GM23338 (cell line): ENCODE measurements around the gene C5orf58. TPM values are rescaled to one million over a fixed set of nuclear protein-coding genes. Genes with fewer than 3 reads are reported as not detected.

ENCODE experiments used
- ATAC-seq: fragments of 200-7000 bp; cut with Tn5 transposase; 3 replicates; pipeline ENCODE4 v1.9.1; 2020
- DNase-seq: peaks from one replicate; pipeline ENCODE4 v3.0.0-alpha.2; 2015; ENCODE audit warnings: low spot score
- H2AFZ ChIP-seq: fragments of 200-600 bp; sonication (generic); 2 replicates; pipeline ENCODE4 v1.8.0; 2016; ENCODE audit warnings: antibody characterized with exemption, mild to moderate bottlenecking, moderate library complexity
- H3F3A ChIP-seq: fragments of 200-600 bp; sonication (generic); replicated peaks from 2 replicates; pipeline ENCODE4 v1.8.0; 2017; ENCODE audit warnings: antibody characterized with exemption, mixed run types, low read depth
- H3K27ac ChIP-seq: fragments of 200-600 bp; sonication (generic); 2 replicates; pipeline ENCODE4 v1.6.1; 2016; ENCODE audit warnings: low read depth
- H3K27me3 ChIP-seq: fragments of 200-600 bp; sonication (generic); 2 replicates; pipeline ENCODE4 v1.8.0; 2016; ENCODE audit warnings: mild to moderate bottlenecking, mixed run types, moderate library complexity; ENCODE audit not compliant: insufficient read depth
- H3K36me3 ChIP-seq: fragments of 200-600 bp; sonication (generic); 2 replicates; pipeline ENCODE4 v1.8.0; 2016; ENCODE audit warnings: mild to moderate bottlenecking; ENCODE audit not compliant: insufficient read depth
- H3K4me1 ChIP-seq: fragments of 200-600 bp; sonication (generic); 2 replicates; pipeline ENCODE4 v1.8.0; 2016; ENCODE audit warnings: mild to moderate bottlenecking, moderate library complexity; ENCODE audit not compliant: insufficient read depth
- H3K4me2 ChIP-seq: fragments of 200-600 bp; sonication (generic); 2 replicates; pipeline ENCODE4 v1.7.1; 2017; ENCODE audit warnings: mixed run types
- H3K4me3 ChIP-seq: fragments of 200-600 bp; sonication (generic); 2 replicates; pipeline ENCODE4 v1.6.1; 2016; ENCODE audit warnings: mixed run types
- H3K79me2 ChIP-seq: fragments of 200-600 bp; sonication (generic); replicated peaks from 2 replicates; pipeline ENCODE4 v1.8.0; 2017; ENCODE audit warnings: mild to moderate bottlenecking; ENCODE audit not compliant: insufficient read depth
- H3K9me2 ChIP-seq: fragments of 200-600 bp; sonication (generic); 2 replicates; pipeline ENCODE4 v1.8.0; 2017; ENCODE audit not compliant: insufficient read depth
- H4K20me1 ChIP-seq: fragments of 200-600 bp; sonication (generic); replicated peaks from 2 replicates; pipeline ENCODE4 v1.8.0; 2017; ENCODE audit warnings: mild to moderate bottlenecking; ENCODE audit not compliant: insufficient read depth
- H3K27ac Mint-ChIP-seq: 2 replicates; pipeline ENCODE4 v1.8.0; 2020; ENCODE audit warnings: inconsistent platforms, mild to moderate bottlenecking, moderate library complexity, mixed read lengths
- H3K27me3 Mint-ChIP-seq: 3 replicates; pipeline ENCODE4 v1.8.0; 2022; ENCODE audit warnings: low read depth, mild to moderate bottlenecking, moderate library complexity, mixed read lengths, inconsistent platforms; ENCODE audit not compliant: insufficient read depth, poor library complexity
- H3K36me3 Mint-ChIP-seq: 3 replicates; pipeline ENCODE4 v1.8.0; 2021; ENCODE audit warnings: low read depth, mild to moderate bottlenecking, inconsistent platforms, moderate library complexity, mixed read lengths
- H3K4me1 Mint-ChIP-seq: 3 replicates; pipeline ENCODE4 v1.8.0; 2020; ENCODE audit warnings: mild to moderate bottlenecking, inconsistent platforms, mixed read lengths
- H3K4me3 Mint-ChIP-seq: 3 replicates; pipeline ENCODE4 v1.8.0; 2021; ENCODE audit warnings: moderate library complexity, mild to moderate bottlenecking, inconsistent platforms, mixed read lengths
- H3K9me3 Mint-ChIP-seq: 3 replicates; pipeline ENCODE4 v1.8.0; 2020; ENCODE audit warnings: moderate library complexity, mild to moderate bottlenecking, inconsistent platforms, mixed read lengths
- CTCF ChIP-seq, 2 experiments: fragments of 200-600 bp in 1 of 2; sonication (generic) in 1 of 2; conservative IDR thresholded peaks; 2 replicates each; pipeline versions ENCODE4 v1.5.1 to v1.6.1; 2016 to 2017; ENCODE audit warnings: antibody characterized with exemption in 2 of 2, low read depth in 2 of 2, mild to moderate bottlenecking in 2 of 2, moderate library complexity in 1 of 2
- JUNB ChIP-seq: IDR thresholded peaks from one replicate; pipeline ENCODE4 v1.6.1; 2016; ENCODE audit warnings: antibody characterized with exemption; ENCODE audit not compliant: unreplicated experiment
- REST ChIP-seq: IDR thresholded peaks from one replicate; pipeline ENCODE4 v1.6.1; 2018; ENCODE audit warnings: antibody characterized with exemption; ENCODE audit not compliant: unreplicated experiment
- ZNF114 ChIP-seq: fragments of 250-450 bp; sonication (Bioruptor Pico); IDR thresholded peaks from 2 replicates; pipeline ENCODE4 v1.5.0; 2020; ENCODE audit warnings: mild to moderate bottlenecking, moderate library complexity
- ZNF331 ChIP-seq: fragments of 250-450 bp; sonication (Bioruptor Pico); IDR thresholded peaks from 2 replicates; pipeline ENCODE4 v1.5.0; 2020; ENCODE audit warnings: low read depth, mild to moderate bottlenecking, moderate library complexity
- ZNF462 ChIP-seq: fragments of 250-450 bp; sonication (Bioruptor Pico); IDR thresholded peaks from 2 replicates; pipeline ENCODE4 v1.5.0; 2020; ENCODE audit warnings: mild to moderate bottlenecking, moderate library complexity
- polyA plus RNA-seq: library from polyadenylated mRNA; unstranded; fragments of >200 nt; fragmentation: Nextera tagmentation; extraction: Ambion mirVana; gene quantifications from 2 replicates; pipeline ENCODE4 v1.2.1, GENCODE V29; 2016
- total RNA-seq: library from RNA; depleted of rRNA; stranded (reverse); fragments of >200 nt; shearing (Covaris generic); gene quantifications from 2 replicates; pipeline ENCODE4 v1.2.3, GENCODE V29; 2014

C5orf58 gene
- total and polyA plus RNA-seq, 2 experiments from 2014 or later: 1.0 to 9.1 TPM

DNA sequence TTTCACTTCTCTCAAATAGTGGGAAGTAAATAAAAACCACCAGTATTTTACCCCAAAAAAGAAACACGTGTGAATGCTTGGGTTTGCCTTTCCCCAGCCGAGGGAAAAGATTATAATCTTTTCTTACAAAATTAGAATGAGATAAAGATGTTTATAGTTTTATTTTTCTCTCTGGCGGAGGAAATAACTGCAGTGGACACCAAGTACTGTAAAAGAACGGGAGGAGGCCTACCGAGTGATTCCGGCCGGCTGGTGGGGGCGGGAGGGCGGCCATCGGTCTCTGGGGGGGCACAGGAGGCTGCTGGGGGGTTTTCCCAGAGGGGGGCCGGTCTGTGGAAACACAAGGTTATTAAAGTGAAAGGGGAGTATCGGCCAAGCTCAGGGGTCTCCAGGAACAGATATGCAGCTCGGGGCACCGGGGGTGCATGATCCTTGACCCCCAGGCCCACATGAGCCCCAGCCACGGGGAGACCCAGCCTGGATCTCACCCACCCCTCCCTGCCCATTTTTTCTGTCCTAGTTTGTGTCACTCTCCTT, 35.4 kb downstream of the C5orf58 start (continued):
- TF ChIP-seq REST (no peak), ZNF462 (CRISPR knock-in tag) (no peak), ZNF114 (no peak)

DNA sequence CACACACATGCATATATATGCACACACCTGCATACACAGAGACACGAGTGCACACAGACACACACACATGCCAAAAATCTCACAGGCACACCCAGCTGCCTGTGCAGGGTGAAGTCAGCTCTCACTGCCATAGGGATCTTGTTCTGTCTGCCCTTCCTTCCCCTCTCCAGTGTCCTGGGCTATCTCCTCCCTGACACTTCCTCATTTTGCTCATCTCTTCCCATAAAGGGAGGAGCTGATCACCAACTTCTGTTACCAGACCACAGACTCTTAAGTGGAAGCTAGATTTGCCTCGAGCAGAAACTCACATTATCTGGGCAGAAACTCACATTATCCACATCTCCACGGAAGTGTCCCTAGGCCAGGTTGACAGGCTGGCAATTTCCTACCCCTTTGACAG, 36.1 kb downstream of the C5orf58 start:
- H3K27me3 ChIP-seq: no peaks in the 10 kb centered on the region
- H3F3A ChIP-seq: no peaks in the 10 kb centered on the region
- DNase-seq: no peak
- H3K27ac Mint-ChIP-seq: no peak overlapping the region
- H3K79me2 ChIP-seq: no peaks in the 10 kb centered on the region
- peaks cover 26% of the 10 kb centered on the region for H3K4me1 ChIP-seq
- H3K4me1 Mint-ChIP-seq: peaks cover 43% of the 10 kb centered on the region
- no peaks in the 10 kb centered on the region for H3K9me3 Mint-ChIP-seq
- no peak overlapping the region for H3K4me3 ChIP-seq
- no peak overlapping the region for H3K27ac ChIP-seq
- TF ChIP-seq ZNF331 (CRISPR knock-in tag): no peak
- TF ChIP-seq JUNB: no peak
- TF ChIP-seq CTCF (conservative IDR thresholded peaks at IDR 0.05; ENCODE audit: low read depth in 2 of 2): no peak
- no peak for ATAC-seq
- no peak overlapping the region for H3K4me3 Mint-ChIP-seq
- H4K20me1 ChIP-seq: no peaks in the 10 kb centered on the region
- H3K27me3 Mint-ChIP-seq: peaks cover 4% of the 10 kb centered on the region
- H3K36me3 Mint-ChIP-seq: no peaks in the 10 kb centered on the region
- no peak overlapping the region for H2AFZ ChIP-seq
- H3K9me2 ChIP-seq: no peaks in the 10 kb centered on the region
- H3K36me3 ChIP-seq: no peaks in the 10 kb centered on the region
- H3K4me2 ChIP-seq: no peak overlapping the region
